GM19351 (cell line): Measurements from ENCODE around the gene AAMDC.
"Not testable (repeated sequence)": the region's sequence is repeated elsewhere in the genome, so short reads cannot be mapped to it uniquely, and the experiment has no call there.

Experiments
- ATAC-seq: cut with Tn5 transposase; IDR thresholded peaks from one replicate; pipeline ENCODE4 v1.9.1; 2021; ENCODE audit warnings: mild to moderate bottlenecking, moderate library complexity; ENCODE audit not compliant: unreplicated experiment

The AAMDC gene

DNA sequence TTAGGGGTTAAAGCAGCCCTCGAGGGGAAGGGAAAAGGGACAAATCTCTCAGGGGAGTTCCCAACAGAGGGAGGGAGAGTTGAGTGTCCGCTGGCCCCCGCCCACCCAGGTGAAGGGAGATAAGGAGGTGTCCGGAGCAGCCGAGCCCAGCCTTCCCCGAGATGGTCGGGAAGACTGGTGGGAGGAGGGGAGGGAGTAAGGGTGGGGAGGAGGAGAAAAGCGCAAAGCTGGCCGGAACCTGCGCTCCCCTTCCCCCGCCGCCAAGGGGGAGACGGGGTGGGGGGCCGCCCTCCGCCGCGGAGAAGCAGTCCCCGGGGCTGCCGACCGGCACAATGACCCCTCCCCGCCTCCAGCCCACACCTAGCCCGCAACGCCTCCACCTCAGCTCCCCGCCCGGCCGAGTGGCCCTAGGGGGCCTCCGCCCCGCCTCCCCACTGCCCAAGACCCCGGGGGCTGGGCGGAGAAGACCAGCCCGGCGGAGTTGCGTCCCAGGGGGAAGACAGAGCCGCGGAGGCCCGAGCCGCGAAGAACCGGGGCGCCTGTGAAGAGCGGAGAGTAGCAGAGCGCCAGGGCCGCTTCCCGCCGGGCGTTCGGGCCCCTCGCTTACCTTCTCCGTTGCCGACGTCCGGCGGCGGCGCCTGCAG is 901 bp upstream of the AAMDC start:
- peak; percentile 9 for ATAC-seq

DNA sequence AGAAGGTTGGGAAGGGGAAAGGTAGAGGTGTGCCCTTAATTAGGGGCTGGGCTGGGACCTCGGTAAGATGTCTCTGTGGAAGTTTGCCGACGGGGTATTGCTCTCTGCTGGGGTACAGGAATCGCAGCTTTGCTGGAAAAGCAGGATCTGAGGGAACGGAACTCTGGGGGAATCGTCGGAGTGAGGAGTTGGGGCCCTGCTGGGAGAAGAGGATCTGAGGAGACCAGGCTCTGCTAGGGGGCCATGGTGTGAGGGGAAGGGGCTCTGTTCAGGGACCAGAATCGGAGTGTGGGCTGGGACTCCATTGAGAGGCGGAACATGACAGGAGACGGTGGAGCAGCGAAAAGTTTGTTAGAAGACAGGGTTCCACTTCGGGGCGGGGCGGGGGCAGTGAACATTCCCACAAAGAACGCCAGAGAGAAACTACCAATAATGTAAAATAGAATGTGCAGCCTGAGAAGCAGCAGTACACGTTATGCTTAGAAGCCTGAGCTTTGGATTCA is 456 bp downstream of the AAMDC start:
- no peak for ATAC-seq

DNA sequence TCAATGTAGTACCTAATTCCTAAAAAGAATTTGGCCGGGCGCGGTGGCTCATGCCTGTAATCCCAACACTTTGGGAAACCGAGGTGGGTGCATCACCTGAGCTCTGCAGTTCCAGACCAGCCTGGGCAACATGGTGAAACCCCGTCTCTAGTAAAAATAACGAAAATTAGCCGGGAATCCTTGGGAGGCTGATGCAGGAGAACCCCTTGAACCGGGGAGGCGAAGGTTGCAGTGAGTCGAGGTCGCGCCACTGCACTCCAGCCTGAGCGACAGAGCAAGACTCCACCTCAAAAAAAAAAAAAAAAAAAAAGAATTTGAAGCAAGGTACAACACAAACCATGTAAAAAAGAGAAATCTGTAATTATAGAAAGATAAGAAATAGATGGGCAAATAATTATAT is 1.2 kb downstream of the AAMDC start:
- ATAC-seq: not testable (repeated sequence)

DNA sequence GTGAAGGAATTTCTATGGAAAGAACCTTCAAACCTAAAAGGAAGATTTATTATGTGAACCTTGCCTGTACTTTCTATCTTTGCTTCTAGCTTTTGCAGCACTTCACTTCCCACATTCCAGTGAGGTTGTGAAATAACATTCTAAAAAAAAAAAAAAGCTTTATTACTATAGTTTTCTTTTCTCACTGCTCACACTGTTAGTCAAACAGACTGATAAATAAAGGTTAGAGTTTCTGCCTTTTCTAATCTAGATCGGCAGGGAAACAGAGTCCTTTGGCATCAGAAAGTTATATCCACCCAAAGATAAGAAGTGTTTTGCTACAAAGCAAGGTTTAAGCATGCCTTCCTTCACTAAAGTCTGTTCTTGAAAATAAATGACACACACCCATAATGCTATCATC is 2.8 kb downstream of the AAMDC start:
- no peak for ATAC-seq

DNA sequence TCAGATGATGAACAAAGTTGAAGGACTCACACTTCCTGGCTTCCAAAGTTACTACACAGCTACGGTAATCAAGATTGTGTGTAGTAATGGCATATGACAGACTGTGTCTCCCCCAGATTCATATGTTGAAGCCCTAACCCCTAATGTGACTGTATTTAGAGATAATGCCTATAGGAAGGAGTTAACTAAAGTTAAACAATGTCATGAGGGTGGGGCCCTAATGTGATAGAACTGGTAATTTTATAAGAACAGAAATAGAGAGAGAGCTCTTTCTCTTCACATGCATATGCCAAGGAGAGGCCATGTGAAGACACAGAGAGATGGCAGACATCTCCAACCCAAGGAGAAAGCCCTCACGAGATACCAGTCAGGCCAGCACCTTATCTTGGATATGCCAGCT is 8.0 kb downstream of the AAMDC start:
- no peak for ATAC-seq

DNA sequence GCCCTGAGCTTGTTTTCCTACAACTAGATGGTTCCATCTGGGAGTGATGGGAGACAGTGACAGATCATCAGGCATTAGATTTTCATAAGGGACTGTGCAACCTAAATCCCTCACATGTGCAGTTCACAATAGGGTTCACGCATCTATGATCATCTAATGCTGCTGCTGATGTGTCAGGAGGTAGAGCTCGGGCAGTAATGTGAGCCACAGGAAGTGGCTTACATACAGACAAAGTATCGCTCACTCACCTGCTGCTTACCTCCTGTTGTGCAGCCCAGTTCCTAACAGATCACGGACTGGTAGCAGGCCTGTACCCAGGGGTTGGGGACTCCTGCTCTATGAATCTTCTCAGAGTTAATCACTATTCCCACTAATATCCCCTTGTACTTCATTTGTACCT is 12.4 kb downstream of the AAMDC start:
- no peak for ATAC-seq

DNA sequence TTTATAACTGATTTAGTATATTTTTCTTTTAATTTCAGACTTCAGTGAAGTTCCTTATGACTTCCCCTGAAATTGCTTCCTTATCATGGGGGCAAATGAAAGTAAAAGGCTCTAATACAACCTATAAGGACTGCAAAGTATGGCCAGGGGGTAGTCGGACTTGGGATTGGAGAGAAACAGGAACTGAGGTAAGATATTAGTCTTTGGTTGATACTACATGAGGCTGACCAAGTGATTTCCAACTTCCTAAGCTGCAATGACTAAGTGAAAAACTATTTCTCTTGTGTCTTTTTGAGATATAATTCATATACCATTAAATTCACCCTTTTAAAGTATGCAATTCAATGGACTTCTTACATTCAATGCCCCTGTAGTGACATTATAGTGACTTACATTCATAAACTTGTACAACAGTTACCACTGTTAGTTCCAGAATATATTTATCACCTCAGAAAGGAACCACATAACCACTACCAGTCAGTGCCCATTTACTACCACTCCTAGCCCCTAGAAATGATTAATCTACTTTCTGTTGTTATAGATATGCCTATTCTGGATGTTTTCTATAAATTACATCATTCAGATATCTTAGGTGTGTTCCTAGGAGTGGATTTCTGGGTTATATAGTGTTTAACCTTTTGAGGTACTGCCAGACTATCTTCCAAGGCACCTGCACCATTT is 21.6 kb downstream of the AAMDC start:
- ATAC-seq: no peak

DNA sequence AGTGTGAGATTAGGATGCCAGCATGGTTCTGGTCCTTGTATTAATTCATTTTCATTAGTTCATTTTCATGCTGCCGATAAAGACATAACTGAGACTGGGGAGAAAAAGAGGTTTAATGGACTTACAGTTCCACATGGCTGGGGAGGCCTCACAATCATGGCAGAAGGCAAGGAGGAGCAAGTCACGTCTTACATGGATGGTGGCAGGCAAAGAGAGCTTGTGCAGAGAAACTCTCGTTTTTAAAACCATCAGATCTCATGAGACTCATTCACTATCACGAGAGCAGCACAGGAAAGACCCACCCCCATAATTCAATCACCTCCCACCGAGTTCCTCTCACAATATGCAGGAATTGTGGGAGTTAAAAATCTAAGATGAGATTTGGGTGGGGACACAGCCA is 22.8 kb downstream of the AAMDC start:
- not testable (repeated sequence) for ATAC-seq

DNA sequence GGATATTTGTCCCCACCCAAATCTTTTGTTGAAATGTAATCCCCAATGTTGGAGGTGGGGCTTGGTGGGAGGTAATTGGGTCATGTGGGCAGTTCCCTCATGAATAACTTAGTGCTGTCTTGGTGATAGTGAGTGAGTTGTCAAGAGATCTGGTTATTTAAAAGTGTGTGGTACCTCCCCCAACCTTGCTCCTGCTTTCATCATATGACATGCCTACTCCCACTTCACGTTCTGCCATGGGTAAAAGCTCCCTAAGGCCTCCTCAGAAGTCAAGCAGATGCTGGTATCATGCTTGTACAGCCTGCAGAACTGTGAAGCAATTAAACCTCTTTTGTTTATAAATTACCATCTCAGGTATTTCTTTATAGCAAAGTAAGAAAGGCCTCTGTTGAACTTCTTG is 30.6 kb downstream of the AAMDC start:
- no peak for ATAC-seq

DNA sequence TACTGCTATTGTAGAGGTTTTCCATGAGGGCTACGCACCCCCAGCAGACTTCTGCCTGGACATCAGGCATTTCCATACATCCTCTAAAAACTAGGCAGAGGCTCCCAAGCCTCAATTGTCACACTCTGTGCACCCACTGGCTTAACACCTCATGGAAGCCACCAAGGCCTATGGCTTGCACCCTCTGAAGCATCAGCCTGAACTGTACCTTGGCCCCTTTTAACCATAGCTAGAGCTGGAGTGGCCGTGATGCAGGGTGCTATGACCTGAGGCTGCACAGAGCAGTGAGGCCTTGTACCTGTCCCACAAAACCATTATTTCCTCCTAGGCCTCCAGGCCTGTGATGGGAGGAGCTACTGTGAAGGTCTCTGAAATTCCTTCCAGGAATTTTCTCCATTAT is 33.9 kb downstream of the AAMDC start:
- no peak for ATAC-seq

DNA sequence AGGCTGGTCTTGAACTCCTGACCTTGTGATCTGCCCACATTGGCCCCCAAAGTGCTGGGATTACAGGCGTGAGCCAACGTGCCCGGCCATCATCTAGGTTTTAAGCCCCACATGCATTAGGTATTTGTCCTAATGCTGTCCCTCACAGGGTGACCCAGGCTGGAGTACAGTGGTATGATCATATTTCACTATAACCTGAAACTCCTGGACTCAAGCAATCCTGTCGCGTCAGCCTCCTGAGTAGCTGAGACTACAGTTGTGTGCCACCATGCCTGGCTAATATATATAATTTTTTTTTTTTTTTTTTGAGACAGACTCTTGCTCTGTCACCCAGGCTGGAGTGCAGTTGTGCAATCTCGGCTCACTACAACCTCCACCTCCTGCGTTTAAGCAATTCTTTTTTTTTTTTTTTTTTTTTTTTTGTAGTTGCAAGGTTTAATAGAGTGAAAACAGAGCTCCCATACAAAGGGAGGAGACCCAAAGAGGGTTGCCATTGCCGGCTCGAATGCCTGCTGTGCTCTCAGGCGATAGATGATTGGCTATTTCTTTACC is 37.0 kb downstream of the AAMDC start:
- not testable (repeated sequence) for ATAC-seq

DNA sequence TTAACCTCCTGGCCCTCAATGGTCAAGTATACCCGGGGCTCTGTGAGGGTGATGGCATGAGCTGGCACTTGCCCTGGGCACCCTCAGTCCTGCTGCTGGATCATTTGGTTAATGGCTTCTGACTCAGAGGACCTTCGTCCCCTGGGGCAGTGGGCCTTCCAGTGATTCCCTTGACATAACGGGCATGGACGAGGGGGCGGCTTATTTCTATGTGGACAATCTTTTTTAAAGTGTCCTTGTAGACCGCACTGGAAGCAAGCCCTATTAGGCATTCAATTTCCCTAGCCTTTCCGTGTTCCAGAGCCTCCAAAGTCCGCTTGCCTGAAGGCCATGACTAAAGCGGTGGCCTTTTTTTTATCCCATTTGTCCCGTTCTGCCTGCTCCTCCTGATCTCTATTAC is 40.5 kb downstream of the AAMDC start:
- not testable (repeated sequence) for ATAC-seq

DNA sequence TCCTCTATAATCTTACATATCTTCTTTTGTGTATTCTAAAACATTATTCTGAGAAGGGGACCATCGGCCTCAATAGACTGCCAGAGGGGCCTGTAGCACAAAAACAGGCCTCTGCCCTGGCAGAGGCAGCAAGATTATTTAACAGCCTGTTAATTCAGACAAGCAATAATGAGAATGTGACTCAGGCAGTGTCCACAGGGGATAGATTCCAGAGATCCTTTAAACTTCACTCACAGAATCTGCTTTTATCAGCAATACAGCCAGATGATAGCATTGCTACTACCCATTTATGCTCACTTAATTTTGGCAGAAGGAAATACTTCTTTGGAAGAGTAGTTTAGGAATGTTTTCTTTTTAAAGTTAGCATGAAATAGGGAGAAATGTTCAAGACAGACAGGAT is 44.9 kb downstream of the AAMDC start:
- ATAC-seq: no peak

DNA sequence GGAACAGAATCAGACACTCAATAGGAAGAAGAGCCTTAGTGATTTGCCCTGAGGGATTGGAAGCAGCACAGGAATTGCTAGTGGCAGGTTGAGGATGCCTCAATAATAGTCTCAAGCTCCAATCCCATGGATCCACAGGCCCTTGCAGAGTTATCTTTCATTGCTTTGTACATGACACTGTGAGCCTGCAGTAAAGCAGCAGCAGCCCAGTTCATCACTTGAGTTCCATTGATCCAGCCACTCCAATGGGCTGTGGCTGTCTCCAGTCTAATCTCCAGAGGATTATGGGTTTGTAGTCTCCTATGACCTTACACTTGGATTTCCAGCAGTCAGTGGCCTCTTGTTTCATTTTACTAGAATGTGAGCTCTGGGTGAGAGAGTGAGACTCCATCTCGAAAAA is 45.4 kb downstream of the AAMDC start:
- ATAC-seq: no peak

DNA sequence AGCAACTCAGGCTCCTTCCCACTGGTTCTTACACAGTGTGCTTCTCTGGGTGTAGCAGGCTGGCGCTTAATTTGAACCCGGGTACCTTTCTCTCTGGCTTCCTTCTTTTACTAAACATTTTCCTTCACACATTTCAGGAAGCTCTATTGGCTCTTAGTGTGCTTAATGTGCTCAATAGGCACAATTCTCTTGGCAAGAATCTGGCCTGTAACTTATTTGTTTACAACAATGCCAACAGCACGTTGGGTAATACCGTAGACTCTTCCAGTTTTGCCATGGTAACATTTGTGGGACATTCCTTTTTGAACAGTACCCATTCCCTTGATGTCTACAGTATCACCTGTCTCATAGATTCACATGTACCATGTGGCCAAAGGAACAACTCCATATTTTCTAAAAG is 47.8 kb downstream of the AAMDC start:
- ATAC-seq: no peak

DNA sequence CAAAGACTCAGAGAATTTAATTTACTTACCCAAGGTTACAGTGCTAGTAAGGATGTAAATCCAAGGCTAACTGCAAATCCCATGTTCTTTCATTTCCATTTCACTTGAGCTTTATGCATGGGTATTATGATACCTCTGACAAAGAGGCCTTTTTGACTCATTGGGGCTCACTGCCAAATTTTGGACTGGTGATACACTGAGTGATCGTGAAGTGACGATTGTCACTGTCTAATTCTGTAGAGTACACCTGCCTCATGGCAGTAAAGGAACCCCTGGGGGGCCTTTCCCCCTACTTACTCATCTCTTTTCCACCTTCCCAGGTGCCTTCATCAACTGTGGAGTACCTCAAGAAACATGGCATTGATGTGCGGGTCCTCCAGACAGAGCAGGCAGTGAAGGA is 50.9 kb downstream of the AAMDC start:
- no peak for ATAC-seq

DNA sequence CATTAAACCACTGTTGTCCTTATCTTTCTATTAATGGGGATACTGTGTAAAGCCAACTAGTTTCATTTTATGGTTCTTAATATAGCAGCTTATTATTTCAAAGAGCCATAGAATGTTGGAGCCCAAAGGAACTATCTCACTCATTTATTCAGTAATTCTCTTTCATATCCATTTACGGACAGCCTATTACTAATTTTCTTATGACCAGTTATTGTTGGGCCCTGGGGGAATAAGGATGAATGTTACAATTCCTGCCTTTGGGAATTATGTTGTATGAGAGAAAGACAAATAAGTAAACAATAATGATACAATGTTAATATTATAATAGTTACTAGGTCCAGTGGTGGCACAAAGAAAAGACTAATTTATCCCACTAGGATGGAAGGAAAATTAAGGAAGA is 52.4 kb downstream of the AAMDC start:
- no peak for ATAC-seq

DNA sequence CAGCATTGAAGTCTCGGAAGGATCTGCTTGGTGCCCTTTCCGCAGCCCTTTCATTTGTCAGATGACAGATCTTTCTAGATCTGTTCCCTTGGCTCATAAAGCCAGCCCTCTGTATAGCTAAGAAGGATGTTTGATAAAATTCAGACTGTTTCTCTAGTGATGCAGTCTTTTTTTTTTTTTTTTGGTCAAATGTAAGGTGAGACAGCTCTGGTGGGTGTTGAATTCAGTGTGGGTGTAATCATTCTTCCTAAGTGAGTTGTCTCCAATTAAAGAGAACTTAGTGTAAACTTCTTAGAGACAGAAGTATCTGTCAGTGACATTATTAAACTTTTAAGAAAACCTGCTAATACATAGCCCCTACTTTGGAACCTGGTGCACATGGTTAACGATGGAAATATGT is 53.3 kb downstream of the AAMDC start:
- ATAC-seq: no peak

DNA sequence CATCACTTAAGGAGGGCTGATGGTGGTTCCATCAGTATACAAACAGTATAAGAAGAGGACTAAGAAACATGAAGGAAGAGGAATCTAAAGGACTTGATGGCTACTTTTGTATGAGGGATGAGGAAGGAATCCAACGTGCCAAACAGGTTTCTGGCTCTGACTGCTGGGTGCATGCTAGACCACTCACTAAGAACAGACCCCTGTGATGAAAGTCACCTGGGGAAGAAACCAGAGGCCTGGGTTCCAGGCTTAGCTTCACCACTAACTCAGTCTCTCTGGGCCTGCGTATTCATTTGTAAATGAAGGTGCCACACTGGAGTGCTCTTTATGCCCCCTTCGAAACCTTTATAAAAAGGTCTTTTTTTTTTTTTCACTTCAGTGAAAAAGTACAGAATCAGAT is 55.1 kb downstream of the AAMDC start:
- no peak for ATAC-seq

DNA sequence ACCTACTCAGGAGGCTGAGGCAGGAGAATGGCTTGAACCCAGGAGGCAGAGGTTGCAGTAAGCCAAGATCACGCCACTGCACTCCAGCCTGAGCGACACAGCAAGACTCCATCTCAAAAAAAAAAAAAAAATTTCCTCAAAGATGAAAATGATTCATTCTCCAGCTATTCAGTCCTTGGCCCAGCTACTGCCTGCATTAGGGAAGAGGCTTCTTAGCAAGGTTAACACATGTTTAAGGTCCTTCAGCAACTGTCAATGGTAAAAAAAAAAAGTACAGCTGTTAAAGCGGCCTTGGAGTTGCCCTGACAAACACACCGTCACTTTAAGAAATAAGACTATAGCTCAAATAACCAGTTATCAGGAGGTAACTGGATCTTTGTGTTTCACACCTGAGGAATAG is 57.3 kb downstream of the AAMDC start:
- not testable (repeated sequence) for ATAC-seq

DNA sequence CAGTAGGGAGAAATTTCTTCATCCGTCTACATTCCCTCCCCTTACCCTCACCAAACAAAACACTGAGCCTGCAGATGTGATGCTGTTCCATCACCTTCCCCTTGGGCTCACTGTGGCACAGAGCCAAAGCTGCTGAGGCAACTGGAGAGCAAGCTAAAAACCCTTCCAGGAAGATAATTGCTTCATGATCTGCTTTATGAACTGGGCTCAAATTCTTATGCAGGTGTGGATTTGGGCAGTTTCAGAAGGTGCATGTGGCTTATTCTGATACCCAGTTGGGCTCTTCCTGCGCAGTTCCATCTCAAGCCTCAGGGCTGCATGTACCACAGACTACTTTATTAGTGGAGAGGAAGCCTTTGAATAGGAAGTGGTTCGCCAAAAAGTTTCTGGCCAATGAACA is 58.3 kb downstream of the AAMDC start:
- ATAC-seq: peak; percentile 84

DNA sequence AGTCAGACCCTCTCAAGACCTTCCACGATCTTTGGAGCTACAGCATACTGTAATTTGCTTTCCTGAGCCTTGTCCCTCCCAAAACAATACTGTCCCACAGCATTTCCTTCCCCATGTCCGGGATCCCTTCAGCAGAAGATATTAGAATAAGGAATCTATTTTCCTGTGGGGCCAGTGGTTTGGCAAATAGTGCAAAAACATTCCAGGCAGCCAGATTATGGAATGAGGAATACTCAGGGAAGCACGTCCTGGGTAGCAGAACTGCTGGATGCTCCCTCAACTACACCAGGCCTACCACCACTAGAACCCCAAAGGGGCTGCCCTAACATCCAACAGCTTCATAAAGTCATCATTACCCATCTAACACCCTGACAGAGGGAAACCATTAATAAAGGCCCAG is 61.5 kb downstream of the AAMDC start:
- no peak for ATAC-seq
